ENCODE measurements around the gene PELI3.
"Not testable (repeated sequence)": the region's sequence is repeated elsewhere in the genome, so short reads cannot be mapped to it uniquely, and the experiment has no call there.

The PELI3 gene

DNA sequence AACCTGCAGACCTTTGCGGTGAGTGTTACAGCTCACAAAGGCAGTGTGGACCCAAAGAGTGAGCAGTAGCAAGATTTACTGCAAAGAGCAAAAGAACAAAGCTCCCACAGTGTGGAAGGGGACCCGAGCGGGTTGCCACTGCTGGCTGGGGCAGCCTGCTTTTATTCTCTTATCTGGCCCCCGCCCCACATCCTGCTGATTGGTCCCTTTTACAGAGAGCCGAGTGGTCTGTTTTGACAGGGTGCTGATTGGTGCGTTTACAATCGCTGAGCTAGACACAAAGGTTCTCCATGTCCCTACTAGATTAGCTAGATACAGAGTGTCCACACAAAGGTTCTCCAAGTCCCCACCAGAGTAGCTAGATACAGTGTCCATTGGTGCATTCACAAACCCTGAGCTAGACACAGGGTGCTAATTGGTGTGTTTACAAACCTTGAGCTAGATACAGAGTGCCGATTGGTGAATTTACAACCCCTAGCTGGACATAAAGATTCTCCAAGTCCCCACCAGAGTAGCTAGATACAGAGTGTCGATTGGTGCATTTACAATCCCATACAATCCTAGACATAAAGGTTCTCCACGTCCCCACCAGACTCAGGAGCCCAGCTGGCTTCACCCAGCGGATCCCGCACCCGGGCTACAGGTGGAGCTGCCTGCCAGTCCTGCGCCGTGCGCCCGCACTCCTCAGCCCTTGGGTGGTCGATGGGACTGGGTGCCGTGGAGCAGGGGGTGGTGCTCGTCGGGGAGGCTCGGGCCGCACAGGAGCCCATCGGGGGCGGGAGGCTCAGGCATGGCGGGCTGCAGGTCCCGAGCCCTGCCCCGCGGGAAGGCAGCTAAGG is 26.4 kb upstream of the PELI3 start:
- H2AFZ ChIP-seq (ENCODE audit: low read length): peak overlapping the region; percentile 30
- H2BK5ac ChIP-seq (ENCODE audit: low read length); H3K4me3 ChIP-seq (ENCODE audit: low read length in 2 of 2); H3K9ac ChIP-seq (ENCODE audit: low read depth, low read length, poor library complexity); H2BK12ac ChIP-seq (ENCODE audit: low read length); H3K4me2 ChIP-seq (ENCODE audit: insufficient read depth, low read length, poor library complexity, severe bottlenecking); H3K23ac ChIP-seq (ENCODE audit: low read depth, low read length, poor library complexity); H3K27me3 ChIP-seq (ENCODE audit: control insufficient read depth in 3 of 3, insufficient read depth in 3 of 3, low read depth in 1 of 3, low read length in 3 of 3); H3K18ac ChIP-seq (ENCODE audit: low read length); H3K27ac ChIP-seq (replicated peaks; ENCODE audit: low read length); H2AK5ac ChIP-seq (ENCODE audit: low read depth, low read length); H3K4ac ChIP-seq (ENCODE audit: low read length); H2BK15ac ChIP-seq (ENCODE audit: low read length); H3K9me3 ChIP-seq (replicated peaks in 1 of 2; ENCODE audit: control insufficient read depth in 2 of 2, insufficient read depth in 1 of 2, low read depth in 1 of 2, low read length in 2 of 2); H2BK120ac ChIP-seq (ENCODE audit: low read depth, low read length); H3K79me1 ChIP-seq (ENCODE audit: low read depth, low read length); H3K14ac ChIP-seq (ENCODE audit: low read length); DNase-seq (ENCODE audit: low spot score); H3K4me1 ChIP-seq (ENCODE audit: control insufficient read depth in 2 of 2, insufficient read depth in 1 of 2, low read depth in 1 of 2, low read length in 2 of 2); H4K8ac ChIP-seq (ENCODE audit: low read depth, low read length); H4K91ac ChIP-seq (ENCODE audit: low read depth, low read length, poor library complexity): not testable (repeated sequence)
- no CpG with 5 or more reads among the region's 29 CpGs for WGBS, 2 donors (ENCODE audit: extremely low coverage in 2 of 2, insufficient read length in 2 of 2, insufficient replicate concordance in 1 of 2)
- peaks cover 12 to 19% of the 10 kb centered on the region in 2 donors for H3K36me3 ChIP-seq (replicated peaks in 1 of 2; ENCODE audit: control insufficient read depth in 2 of 2, insufficient read depth in 2 of 2, low read length in 2 of 2)

DNA sequence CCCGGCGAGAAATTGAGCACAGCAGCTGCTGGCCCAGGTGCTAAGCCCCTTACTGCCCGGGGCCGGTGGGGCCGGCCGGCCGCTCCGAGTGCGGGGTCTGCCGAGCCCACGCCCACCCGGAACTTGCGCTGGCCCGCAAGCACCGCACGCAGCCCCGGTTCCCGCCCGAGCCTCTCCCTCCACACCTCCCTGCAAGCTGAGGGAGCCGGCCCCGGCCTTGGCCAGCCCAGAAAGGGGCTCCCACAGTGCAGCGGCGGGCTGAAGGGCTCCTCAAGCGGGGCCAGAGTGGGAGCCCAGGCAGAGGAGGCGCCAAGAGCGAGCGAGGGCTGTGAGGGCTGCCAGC is 25.8 kb upstream of the PELI3 start:
- H3K4me3 ChIP-seq (ENCODE audit: low read length in 2 of 2); H3K9me3 ChIP-seq (replicated peaks in 1 of 2; ENCODE audit: control insufficient read depth in 2 of 2, insufficient read depth in 1 of 2, low read depth in 1 of 2, low read length in 2 of 2); H3K18ac ChIP-seq (ENCODE audit: low read length); H3K23ac ChIP-seq (ENCODE audit: low read depth, low read length, poor library complexity); DNase-seq (ENCODE audit: low spot score); H3K4me1 ChIP-seq (ENCODE audit: control insufficient read depth in 2 of 2, insufficient read depth in 1 of 2, low read depth in 1 of 2, low read length in 2 of 2); H3K79me1 ChIP-seq (ENCODE audit: low read depth, low read length); H2BK15ac ChIP-seq (ENCODE audit: low read length); H2BK120ac ChIP-seq (ENCODE audit: low read depth, low read length); H4K8ac ChIP-seq (ENCODE audit: low read depth, low read length); H2BK12ac ChIP-seq (ENCODE audit: low read length); H3K14ac ChIP-seq (ENCODE audit: low read length); H3K27me3 ChIP-seq (ENCODE audit: control insufficient read depth in 3 of 3, insufficient read depth in 3 of 3, low read depth in 1 of 3, low read length in 3 of 3); H4K91ac ChIP-seq (ENCODE audit: low read depth, low read length, poor library complexity); H3K9ac ChIP-seq (ENCODE audit: low read depth, low read length, poor library complexity); H2AK5ac ChIP-seq (ENCODE audit: low read depth, low read length); H2BK5ac ChIP-seq (ENCODE audit: low read length); H3K4ac ChIP-seq (ENCODE audit: low read length); H2AFZ ChIP-seq (ENCODE audit: low read length); H3K4me2 ChIP-seq (ENCODE audit: insufficient read depth, low read length, poor library complexity, severe bottlenecking); H3K27ac ChIP-seq (replicated peaks; ENCODE audit: low read length): not testable (repeated sequence)
- H3K36me3 ChIP-seq (replicated peaks in 1 of 2; ENCODE audit: control insufficient read depth in 2 of 2, insufficient read depth in 2 of 2, low read length in 2 of 2): peaks cover 8 to 13% of the 10 kb centered on the region in 2 donors
- no CpG with 5 or more reads among the region's 27 CpGs for WGBS, 2 donors (ENCODE audit: extremely low coverage in 2 of 2, insufficient read length in 2 of 2, insufficient replicate concordance in 1 of 2)

DNA sequence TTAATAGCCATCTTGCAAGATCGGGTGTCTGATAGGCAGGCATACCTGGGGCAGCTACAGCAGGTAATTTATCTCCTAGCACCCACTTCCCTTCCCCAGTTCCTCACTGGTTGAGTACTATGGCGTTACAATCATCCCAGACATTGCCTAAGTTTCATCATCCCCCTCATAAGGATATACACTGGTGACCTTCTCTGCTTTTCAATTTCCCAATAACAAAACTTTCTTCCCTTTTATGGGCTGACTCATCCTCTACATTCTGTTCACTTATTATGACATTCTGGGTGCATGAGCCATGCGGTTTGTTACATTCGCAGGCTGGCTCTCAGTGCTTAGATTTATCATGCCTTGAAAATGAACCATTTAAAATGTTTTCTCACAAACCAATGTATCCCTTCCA is 23.1 kb upstream of the PELI3 start:
- DNase-seq (ENCODE audit: low spot score): no peak
- no peak overlapping the region for H3K4me3 ChIP-seq (ENCODE audit: low read length in 2 of 2)
- H3K79me1 ChIP-seq (ENCODE audit: low read depth, low read length): no peaks in the 10 kb centered on the region

DNA sequence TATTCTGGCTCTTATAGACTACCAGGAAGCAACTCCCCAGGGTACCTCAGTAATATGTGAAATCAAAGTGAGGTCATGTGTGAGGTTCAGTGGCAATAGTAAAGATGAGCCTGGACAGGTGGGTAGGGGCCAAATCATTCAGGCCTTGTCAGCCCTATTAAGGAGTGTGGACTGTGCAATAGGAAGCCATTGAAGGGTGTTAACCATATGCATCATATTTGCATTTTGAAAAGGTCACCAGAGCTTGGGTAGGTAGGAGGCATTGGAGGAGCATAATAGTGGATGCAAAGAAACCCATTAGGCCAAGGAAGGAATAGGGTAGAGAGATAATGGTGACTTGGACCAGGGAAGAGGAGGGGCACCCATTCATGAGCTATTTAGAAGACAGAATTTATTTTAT is 19.7 kb upstream of the PELI3 start:
- DNase-seq (ENCODE audit: low spot score): no peak
- H2BK12ac ChIP-seq (ENCODE audit: low read length): no peak overlapping the region
- peaks cover 2 to 6% of the 10 kb centered on the region in 2 donors for H3K9me3 ChIP-seq (replicated peaks in 1 of 2; ENCODE audit: control insufficient read depth in 2 of 2, insufficient read depth in 1 of 2, low read depth in 1 of 2, low read length in 2 of 2)
- H4K8ac ChIP-seq (ENCODE audit: low read depth, low read length): no peak overlapping the region
- no peaks in the 10 kb centered on the region for H3K79me1 ChIP-seq (ENCODE audit: low read depth, low read length)
- H3K36me3 ChIP-seq (replicated peaks in 1 of 2; ENCODE audit: control insufficient read depth in 2 of 2, insufficient read depth in 2 of 2, low read length in 2 of 2): no peaks in the 10 kb centered on the region
- no peaks in the 10 kb centered on the region for H3K4me1 ChIP-seq (ENCODE audit: control insufficient read depth in 2 of 2, insufficient read depth in 1 of 2, low read depth in 1 of 2, low read length in 2 of 2)
- no peak overlapping the region for H3K18ac ChIP-seq (ENCODE audit: low read length)
- peaks cover 0 to 9% (median 0%) of the 10 kb centered on the region in 3 experiments for H3K27me3 ChIP-seq (ENCODE audit: control insufficient read depth in 3 of 3, insufficient read depth in 3 of 3, low read depth in 1 of 3, low read length in 3 of 3)
- no peak overlapping the region for H3K14ac ChIP-seq (ENCODE audit: low read length)
- H2BK15ac ChIP-seq (ENCODE audit: low read length): no peak overlapping the region
- no peak overlapping the region for H2BK120ac ChIP-seq (ENCODE audit: low read depth, low read length)
- no peak overlapping the region for H3K9ac ChIP-seq (ENCODE audit: low read depth, low read length, poor library complexity)
- H3K4me2 ChIP-seq (ENCODE audit: insufficient read depth, low read length, poor library complexity, severe bottlenecking): no peak overlapping the region
- H2AFZ ChIP-seq (ENCODE audit: low read length): no peak overlapping the region
- no peak overlapping the region for H2BK5ac ChIP-seq (ENCODE audit: low read length)
- no peak overlapping the region for H3K27ac ChIP-seq (replicated peaks; ENCODE audit: low read length)
- H4K91ac ChIP-seq (ENCODE audit: low read depth, low read length, poor library complexity): no peak overlapping the region
- H2AK5ac ChIP-seq (ENCODE audit: low read depth, low read length): no peak overlapping the region
- no peak overlapping the region for H3K4ac ChIP-seq (ENCODE audit: low read length)
- H3K23ac ChIP-seq (ENCODE audit: low read depth, low read length, poor library complexity): no peak overlapping the region
- H3K4me3 ChIP-seq (ENCODE audit: low read length in 2 of 2): no peak overlapping the region

More for the DNA sequence above, 23.1 kb upstream of the PELI3 start:
- Histone ChIP-seq H3K27me3 (ENCODE audit: control insufficient read depth in 3 of 3, insufficient read depth in 3 of 3, low read depth in 1 of 3, low read length in 3 of 3) (no peaks in the 10 kb centered on the region), H2AK5ac (ENCODE audit: low read depth, low read length) (no peak overlapping the region), H2BK5ac (ENCODE audit: low read length) (no peak overlapping the region), H3K9ac (ENCODE audit: low read depth, low read length, poor library complexity) (no peak overlapping the region), H2BK15ac (ENCODE audit: low read length) (no peak overlapping the region), H3K23ac (ENCODE audit: low read depth, low read length, poor library complexity) (no peak overlapping the region), H2BK12ac (ENCODE audit: low read length) (no peak overlapping the region), H3K9me3 (replicated peaks in 1 of 2; ENCODE audit: control insufficient read depth in 2 of 2, insufficient read depth in 1 of 2, low read depth in 1 of 2, low read length in 2 of 2) (peaks cover 0 to 6% of the 10 kb centered on the region in 2 donors), H3K4me1 (ENCODE audit: control insufficient read depth in 2 of 2, insufficient read depth in 1 of 2, low read depth in 1 of 2, low read length in 2 of 2) (no peaks in the 10 kb centered on the region), H2AFZ (ENCODE audit: low read length) (no peak overlapping the region), H4K91ac (ENCODE audit: low read depth, low read length, poor library complexity) (no peak overlapping the region), H3K4ac (ENCODE audit: low read length) (no peak overlapping the region), H3K36me3 (replicated peaks in 1 of 2; ENCODE audit: control insufficient read depth in 2 of 2, insufficient read depth in 2 of 2, low read length in 2 of 2) (no peaks in the 10 kb centered on the region), H3K18ac (ENCODE audit: low read length) (no peak overlapping the region), H3K27ac (replicated peaks; ENCODE audit: low read length) (no peak overlapping the region), H4K8ac (ENCODE audit: low read depth, low read length) (no peak overlapping the region), H3K14ac (ENCODE audit: low read length) (no peak overlapping the region), H3K4me2 (ENCODE audit: insufficient read depth, low read length, poor library complexity, severe bottlenecking) (no peak overlapping the region), H2BK120ac (ENCODE audit: low read depth, low read length) (no peak overlapping the region)
- WGBS, 2 donors (ENCODE audit: extremely low coverage in 2 of 2, insufficient read length in 2 of 2, insufficient replicate concordance in 1 of 2): no CpG with 5 or more reads among the region's 4 CpGs
